Cardiac septum (tissue), 1 donor: ENCODE measurements around the gene HMGCS1. TPM values are rescaled to one million over a fixed set of nuclear protein-coding genes. Genes with fewer than 3 reads are reported as not detected.

Source experiments
- total RNA-seq: library from RNA; stranded (reverse); fragmentation: NEBNext Ultra II Directional; extraction: Animal tissue kit (Norgen Biotek cat#: 25700); gene quantifications from one replicate; pipeline ENCODE4 v1.2.1, GENCODE V29; 2021
- donor health status: DM: no; HTN: no; CAD: no.

The HMGCS1 gene
- total RNA-seq, 1 donor from 2014 or later, result 34.4 TPM

Other genes with a start within 250 kb of the HMGCS1 start
- 16.3 TPM for gene ZNF131, start 192.5 kb downstream of the HMGCS1 start, total RNA-seq
- 0.08 TPM for gene NIM1K, start 121.2 kb downstream of the HMGCS1 start, total RNA-seq
- gene CCL28, start 99.0 kb upstream of the HMGCS1 start, total RNA-seq, result 0.46 TPM
- 8.7 TPM for gene TMEM267, start 170.5 kb upstream of the HMGCS1 start, total RNA-seq
- 0.22 TPM for gene C5orf34, start 201.7 kb upstream of the HMGCS1 start, total RNA-seq
- gene PAIP1, start 243.7 kb upstream of the HMGCS1 start, total RNA-seq, result 118 TPM